T-helper 2 cell (primary cell): ENCODE measurements around the gene CENPN.

Experiments used
- DNase-seq, 5 experiments: peaks; one replicate each; pipeline versions ENCODE4 v3.0.0 to v3.0.0-alpha.2; 2012 to 2022

Gene CENPN

DNA sequence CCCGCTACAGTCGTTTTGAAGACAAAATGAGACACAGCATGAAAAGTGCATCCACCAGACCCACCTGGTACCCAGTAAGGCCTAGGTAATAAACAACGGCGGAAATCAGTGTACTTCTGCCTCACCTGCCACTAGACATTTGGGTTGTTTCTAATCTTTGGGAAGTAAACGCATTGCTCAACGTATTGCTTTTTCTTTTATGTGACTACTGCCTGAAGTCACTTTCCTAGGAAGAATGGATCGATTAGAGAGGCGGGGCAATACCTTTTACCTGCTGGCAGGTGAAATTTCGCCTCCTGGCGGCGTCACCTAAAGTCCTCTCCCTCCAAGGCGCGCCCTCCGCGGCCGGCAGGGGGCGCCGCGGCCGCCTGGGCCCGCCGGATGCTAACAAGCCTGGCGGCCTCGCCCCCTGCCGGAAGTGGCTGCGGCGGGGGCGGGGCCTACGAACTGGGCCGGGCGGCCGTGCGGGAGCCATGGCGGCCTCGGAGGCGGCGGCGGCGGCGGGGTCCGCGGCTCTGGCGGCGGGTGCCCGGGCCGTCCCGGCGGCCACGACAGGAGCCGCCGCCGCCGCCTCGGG is 28.5 kb downstream of the CENPN start, which contains the start of gene ATMIN:
Gene ATMIN (plus strand): TSS at position 445 of the 577 bp plus-strand sequence. CDS start 29 bp downstream, at position 474.
- peak; percentile 79 to 91 (median 84) for DNase-seq

DNA sequence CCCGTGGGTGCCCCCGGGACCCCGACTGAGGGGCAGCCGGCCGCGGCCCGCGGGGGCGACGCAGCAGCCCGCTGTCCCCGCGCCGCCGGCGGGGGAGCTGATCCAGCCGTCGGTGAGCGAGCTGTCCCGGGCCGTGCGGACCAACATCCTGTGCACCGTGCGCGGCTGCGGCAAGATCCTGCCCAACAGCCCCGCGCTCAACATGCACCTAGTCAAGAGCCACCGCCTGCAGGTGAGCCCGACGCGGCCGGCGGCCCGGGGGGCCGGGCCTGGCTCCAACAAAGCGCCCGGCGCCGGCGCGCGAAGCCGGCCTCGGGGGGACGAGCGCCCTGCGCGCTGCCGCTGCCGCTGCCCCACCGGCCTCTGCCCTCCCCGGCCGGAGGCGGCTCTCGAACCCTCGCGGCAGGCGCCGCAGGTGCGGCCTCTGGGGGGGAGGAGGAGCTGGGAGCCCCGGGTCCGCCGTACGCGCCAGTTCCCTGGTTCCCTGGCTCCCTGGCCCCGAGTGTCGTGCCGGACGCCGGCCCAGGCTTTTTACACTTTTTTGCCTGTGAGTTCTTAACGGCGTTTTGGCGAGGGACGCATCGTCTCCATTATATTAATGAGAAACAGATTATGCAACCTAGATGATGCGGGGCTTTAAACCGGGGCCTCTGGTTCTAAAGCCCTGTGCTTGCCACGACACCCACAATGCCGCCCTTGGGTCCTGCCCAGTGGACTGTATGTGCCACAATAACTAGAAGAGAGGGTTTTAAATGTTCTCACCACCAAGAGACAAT is 29.1 kb downstream of the CENPN start:
- peak in 4 of 5 experiments; percentile 6 to 68 (median 32) for DNase-seq

DNA sequence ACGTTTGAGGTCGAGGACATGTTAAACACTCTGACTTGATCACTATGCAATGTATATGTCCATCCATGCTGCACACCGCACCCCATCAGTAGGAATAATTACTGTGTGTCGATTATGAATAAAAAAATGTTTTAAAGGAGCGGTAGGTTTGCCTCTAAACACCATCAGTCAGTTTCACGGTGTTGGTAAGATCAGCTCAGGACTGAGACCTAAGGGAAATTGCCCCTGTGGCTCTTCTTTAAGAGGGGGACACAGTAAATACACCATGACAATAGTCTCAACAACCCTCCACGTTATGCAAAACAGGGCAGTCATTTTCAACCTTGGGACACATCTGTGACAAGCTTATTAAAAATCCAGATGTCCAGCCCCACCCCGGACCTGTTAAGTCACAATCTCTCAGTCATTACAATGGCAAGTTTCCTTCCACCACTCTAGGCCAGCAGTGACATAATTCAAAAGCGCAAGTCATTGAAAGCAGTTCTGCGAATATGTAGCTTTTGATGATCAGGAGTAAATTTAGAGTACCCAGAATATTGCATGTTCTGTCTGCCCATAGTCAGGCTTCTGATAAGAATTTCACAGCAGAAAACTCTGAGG is 29.8 kb downstream of the CENPN start:
- no peak for DNase-seq

DNA sequence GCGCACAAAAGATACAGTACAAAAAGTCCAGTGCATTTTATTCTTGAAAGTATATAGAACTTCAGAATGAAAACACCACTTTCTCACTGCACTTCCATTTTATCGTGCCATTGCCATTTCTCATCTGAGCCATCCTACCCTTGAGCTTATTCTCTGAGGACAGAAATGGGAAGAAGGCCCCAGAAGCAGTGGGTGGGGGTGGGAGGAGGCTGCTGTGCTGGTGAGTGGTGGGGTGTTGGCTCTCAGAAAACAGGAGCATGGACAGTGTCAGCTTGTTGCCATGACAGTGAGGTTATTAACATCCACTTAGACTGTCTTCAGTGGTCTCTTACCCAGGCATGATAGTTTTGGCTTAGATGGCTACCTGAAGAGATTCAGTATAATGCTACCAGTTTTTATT is 33.1 kb downstream of the CENPN start:
- DNase-seq: no peak

DNA sequence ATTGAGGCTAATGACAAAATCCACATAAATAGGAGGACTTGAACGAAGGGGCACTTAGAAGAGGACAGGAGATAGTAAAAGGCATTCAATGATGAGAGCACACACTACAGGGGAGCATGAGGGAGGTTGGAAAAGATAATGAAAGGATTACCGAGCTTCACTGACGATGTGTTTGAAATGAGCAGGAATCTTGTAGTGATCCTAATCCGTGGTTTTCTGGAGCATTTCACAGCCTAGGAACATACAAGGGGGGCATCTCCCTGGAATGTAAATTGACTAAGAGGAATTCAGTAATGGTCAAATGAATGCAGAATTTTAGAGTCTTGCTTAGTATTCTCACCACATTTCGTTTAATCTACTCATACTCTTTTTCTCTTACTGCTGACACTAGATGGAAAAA is 33.8 kb downstream of the CENPN start:
- DNase-seq: no peak

DNA sequence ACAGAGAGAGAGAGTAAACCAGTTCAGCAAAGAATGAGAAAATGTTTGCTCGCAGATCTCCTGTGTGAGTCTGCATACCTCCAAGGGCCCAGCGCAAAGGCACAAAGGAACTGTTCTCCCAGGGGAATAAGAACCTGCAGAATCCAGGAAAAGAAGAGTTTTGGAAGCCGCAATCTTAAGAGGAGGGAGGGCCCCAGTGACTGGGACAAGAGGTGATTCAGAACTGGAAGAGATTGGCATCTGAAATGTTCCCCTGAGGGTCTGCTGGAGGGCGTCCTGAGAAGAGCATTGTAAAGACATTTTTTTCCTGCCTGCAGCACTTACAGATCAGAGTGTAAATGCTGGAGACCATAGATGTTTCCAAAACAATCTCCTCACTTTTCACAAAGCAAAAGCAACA is 34.7 kb downstream of the CENPN start:
- no peak for DNase-seq

DNA sequence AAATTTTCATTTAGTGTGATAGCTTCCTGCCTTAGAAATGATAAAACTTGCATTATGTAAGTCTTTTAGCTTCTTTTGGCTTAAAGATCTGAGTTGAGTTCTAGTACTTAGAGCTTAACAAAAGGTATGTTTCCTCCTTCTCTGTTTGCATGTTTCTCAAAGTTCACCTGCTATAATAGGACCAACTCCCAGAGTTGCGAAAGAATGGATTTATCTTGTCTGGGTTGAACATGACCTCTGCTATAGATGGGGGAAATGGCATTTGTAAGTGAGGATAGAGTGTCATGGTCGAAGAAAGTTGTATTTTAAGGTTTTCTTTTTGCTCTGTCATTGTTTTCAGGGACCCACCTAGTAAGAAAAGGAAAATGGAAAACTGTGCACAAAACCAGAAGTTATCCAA is 35.8 kb downstream of the CENPN start:
- no peak for DNase-seq

DNA sequence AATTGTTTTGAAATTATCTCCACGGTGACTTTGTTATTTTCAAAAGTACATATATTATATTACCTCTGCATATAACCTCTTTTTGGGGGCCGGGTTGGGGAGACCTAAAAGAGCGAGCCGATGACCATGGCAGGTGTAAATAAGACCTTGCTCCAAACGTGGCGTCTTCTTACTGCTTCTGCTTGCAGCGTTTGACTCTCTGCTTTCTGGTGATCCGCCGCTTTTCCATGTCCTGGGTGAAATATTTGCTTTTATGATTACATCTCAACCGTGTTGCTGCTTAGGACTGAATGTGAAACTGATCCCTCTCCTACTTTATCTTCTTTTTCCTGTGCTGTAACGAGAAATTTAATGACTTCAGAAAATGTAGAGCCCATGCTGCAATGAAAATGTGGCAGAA is 46.7 kb downstream of the CENPN start:
- no peak for DNase-seq

DNA sequence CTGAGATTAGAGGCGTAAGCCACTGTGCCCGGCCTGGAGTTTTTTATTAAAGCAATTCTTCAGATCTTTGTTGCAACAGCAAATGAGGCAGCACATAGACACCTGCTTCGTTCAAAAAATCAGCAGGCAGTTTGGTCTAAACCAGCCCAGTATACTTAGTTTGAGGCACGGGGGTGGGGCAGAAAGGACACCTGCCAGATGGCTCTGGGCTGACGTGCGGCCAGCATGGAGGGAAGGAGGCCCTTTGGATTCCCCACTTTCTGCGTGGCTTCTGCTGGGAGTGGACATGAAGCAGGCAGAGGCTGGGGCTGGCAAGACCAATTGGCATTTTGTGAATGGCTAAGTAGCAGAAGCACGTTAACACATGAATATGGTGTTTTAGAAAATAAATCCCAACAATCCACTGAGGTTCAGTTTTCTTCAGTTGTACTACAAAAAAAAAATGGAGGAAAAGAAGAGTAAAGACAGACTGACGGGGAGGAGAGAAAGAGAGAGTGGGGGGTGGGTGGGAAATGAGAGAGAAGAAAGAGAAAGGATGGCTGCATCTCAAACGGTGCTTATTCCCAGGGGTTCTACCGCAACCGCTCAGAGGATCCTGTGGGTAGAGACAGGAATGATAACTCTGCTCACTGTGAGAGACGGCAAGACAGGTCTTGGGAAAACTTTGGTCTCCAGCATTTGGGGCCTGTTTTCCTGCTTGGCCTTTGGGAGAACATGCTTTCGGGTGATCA is 53.7 kb downstream of the CENPN start:
- DNase-seq: no peak

DNA sequence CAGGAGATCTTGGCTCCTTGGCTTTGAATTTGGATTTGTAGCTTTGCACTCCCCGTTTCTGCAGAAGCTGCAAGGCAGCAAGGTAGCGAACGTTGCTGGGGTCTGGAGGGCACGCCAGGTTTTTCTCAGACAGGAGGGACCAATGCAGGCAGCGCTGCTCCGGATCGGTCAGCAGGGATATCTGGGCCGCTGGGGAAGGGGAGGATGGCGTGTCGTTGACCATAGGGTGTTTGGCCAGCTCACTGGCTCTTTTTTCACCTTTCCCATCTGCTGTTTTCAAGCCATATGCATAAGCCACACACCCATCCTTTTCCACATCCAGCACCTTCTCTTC is 54.3 kb downstream of the CENPN start:
- DNase-seq: no peak

DNA sequence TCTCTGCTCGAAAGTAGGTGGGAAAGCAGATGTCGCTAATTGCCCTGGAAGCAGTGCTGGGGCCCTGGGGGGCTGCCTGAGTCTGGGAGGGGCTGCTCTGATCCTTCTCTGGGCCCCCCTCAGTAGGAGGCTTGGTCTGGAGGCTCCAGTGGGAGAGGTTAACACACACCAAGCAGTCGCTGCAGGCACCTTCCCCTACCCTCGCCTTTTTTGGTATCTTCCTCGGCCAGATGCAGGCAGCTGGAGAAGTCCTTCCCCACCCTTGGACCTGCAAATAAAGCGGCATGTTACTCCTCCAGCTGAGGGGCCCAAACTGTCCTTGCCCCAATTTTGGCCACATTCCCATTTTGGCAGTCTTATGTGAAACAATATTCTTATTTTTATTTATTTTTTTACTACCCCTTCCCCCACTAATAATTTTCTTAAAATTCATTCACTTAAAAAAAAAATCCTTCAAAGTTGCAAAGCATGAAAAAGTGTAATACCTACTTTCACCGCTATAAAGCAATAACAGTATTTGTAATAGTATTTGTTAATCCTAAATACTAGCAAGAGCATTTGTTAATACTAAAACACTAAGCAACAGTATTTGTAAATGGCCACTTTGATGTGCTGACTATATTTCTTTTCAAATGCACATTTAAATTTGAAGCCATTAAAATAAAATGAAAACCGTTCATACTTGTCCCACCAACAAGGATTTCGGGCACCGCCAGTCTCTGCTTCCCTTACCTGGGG is 55.0 kb downstream of the CENPN start:
- DNase-seq: no peak

DNA sequence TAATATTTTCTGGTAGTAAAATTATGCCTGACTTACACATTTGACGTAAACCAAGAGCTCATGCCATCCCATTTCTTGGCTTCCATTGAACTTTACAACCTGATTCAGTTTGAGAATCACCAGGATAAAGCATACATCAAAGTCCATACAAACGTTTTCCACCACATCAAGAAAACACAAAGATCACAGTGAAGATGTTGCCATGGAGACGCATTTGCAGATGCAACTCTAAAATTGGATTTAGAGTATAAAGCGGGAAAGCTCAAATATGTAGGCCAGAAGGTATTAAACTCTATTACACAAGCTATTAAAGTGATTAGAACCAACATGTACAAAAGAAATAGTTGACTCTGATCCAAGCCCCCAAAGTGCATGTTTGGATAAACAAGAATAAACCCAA is 59.7 kb downstream of the CENPN start:
- no peak for DNase-seq

DNA sequence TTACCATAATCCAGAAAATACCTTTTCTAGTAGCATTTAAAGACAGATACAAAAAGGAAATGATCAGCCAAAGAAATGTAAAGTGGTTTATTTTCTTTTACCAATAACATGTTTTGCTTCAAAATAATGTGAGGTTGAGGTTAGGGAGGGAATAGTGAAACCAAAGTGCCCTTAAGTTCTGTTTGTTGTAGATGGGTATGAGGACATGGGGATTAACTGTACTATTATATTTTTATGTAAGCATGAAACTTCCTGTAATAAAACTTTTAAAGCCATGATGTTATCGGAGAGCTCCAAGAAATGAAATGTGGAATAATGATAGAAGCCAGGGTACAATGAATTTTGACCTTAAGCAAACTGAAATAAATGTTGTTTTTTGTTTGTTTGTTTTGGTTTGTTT is 60.2 kb downstream of the CENPN start:
- DNase-seq: peak in 1 of 5 experiments; percentile 14

DNA sequence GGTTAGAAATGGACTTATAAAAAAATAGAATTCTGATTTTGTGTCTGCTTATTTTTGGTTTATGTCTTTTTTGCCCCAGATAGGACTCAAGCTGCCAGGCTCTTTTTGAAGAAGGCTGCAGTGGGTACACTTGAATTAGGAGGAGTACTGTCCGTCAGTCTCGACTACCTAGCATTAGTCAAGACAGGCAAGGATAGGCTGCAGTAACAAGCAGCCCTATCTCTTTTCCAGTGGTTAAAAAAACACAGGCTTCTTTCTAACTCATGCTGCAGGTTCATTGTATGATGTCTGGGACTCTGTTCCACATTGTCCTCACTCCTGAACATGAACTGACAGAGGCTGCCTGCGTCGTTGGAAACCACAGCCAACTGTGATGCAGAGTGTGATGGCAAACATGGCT is 62.0 kb downstream of the CENPN start:
- DNase-seq: no peak

DNA sequence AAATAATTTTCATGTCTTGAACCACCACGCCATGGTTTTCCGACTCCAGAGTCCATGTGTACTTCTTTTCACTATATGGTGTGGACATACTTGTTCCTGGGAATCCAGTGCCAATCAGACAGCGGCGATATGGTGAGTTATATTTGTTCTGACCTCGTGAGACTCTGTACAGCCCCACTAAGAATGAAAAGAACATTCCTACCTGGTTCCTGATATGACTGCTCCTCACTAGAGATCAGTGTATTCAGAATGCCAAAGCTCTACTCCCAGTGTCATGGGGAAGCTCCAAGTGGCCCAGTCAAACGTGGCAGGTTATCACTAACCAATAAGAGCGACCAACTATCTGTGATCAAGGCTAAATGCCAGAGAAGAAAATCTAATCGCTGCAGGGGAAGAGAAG is 64.0 kb downstream of the CENPN start:
- DNase-seq: no peak

DNA sequence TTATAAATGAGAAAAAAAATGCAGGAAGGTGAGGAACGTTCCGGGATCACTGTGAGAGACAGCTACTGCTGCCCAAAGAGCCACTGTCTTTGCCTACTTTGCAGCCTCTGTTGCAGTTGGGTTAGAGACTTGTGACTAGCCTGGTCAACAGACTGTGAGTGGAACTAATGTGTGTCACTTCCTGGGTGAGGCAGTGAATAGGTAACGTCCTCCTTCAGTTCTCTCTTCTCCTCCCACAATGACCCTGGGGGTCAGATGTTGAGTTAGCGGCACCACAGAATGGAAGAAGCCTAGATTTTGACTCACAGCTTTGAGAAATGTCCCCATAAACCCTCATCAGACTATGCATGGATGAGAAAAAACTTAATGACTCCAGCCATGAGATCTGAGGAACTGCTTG is 64.8 kb downstream of the CENPN start:
- no peak for DNase-seq

DNA sequence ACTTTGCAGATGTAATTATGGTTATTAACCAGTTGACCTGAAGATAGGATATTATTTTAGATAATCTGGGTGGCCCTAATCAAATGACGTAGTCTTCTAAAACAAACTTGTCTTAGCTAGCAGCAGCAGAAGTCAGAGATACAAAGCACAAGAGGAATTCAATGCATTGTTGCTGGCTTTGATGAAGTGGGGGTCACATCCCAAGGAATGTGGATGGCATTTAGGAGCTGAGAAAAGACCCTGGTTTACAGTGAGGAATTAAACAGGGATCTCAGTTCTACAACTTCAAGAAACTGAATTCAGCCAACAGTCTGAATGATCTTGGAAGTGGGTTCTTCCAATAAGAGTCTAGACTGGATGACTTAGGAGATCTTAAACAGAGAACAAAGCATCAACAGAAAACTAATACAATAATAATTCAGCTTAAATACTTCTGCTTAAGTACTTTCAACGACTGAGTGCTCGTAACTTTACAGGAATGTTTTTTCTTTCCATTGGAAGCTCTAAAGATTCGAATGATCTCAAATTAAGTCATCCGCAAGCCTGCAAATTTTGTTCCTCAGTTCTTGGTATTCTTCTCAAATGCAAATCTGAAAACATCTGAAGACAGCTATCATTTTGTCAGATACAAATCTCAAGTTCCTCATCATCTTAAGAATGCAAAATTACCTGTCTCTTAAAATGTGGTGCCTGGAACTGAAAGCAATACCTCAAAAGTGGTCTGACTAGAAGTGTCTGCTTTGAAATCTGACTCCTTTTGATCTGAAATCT is 66.7 kb downstream of the CENPN start:
- peak in 1 of 5 experiments; percentile 41 for DNase-seq

DNA sequence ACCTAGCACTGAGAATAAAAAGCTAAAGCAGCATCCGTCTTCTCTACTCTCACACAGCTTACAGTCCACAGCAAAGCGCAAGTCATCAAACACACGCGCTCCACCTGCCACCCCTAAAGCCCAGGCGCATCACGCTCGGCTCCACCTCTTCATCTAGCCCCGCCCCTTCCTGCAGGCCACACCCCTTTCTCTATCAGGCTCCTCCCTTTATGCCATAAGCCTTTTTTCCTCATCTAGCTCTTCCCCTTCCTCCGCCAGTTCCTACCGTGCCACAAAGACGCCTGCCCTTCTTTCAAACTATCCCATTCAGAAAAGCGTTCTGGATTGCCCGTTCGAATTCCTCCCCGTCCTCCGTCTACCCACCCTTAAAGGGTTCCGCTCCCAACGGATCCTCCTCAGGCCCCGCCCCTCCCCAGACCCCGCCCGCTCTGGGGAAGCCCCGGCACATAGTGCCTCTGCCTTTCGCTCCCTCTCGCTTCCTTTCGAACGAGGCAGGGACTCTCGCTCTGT is 69.6 kb downstream of the CENPN start:
- peak; percentile 88 to 93 (median 89) for DNase-seq

DNA sequence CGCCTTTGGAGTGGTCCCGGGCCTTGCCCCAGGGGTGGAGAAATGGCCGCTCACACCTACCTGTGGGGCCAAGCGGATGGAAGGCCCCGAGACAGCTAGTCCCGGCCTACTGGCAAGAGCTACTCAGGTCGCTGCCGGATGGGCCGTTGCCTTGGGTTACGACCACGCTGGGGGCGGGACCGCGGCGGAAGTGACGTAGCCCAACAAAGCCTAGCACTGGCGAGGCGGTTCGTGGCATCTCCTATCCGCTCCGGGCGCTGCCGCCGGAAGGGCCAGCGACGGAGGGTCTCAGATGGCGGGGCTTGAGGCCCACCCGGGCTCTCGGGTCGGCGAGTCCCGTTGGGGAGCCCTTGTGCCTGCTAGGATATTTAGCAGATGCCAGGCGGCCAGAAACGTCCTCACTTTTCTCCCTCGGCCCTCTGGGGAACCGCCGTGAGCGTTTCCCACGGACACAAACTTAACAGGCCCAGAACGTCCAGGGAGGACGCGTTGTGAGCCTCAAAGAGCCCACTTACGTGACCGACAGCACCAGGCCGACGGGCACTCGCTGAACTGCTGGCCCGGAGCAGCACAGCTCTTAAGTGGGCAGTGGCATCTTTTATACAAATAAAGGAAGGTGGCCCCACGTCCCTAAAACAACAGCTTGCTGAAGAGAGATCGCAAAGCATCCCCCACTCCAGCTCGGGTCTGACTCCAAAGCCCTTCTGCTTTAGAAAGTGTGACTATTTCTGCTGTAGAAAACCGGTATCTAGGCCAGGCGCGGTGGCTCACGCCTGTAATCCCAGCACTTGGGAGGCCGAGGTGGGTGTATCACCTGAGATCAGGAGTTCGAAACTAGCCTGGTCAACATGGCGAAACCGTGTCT is 70.3 kb downstream of the CENPN start, which contains the start of gene C16orf46:
Gene C16orf46 (minus strand): TSS at position 163 of the 865 bp plus-strand sequence. CDS start 13,283 bp downstream, outside the sequence.
- peak; percentile 89 to 97 (median 94) for DNase-seq

DNA sequence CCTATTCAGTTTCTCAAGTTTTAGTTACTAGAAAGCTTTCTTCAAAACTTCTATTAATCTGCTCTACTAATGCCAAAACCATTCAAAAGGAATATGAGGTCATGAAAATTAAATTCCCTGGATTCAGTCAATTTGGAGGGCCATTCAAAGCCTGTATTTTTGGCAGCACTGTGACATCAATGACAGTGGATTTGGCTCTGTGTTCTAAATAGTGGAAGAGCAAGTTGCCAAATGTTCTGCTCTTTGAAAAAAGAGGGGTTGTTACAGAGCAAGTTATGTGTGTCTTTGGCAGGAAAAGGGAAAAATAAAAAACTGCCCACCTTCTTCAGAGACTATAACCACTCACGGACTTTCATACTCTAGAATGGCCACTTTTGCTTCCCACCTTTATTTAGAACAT is 73.2 kb downstream of the CENPN start:
- DNase-seq: no peak

DNA sequence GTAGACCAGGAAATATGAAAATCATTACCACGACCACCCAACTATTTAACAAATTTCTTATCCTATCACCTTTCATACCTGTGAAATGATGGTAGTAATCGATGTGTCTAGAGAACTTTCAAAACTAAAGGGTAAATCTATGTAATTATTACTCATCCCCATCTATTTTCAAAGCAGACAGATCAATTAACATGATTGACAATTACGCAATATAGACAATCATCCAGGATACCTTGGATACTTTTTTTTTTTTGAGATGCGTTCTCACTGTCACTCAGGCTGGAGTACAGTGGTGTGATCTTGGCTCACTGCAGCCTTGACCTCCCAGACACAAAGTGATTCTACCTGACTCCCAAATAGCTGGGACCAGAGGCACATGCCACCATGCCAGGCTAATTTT is 74.0 kb downstream of the CENPN start:
- DNase-seq: no peak
